Right renal cortex interstitium (tissue), 3 donors: ENCODE measurements around the gene COPS3. TPM values are rescaled to one million over a fixed set of nuclear protein-coding genes. Genes with fewer than 3 reads are reported as not detected.

Source experiments
- DNase-seq, 3 donors: peaks; one replicate each; pipeline ENCODE4 v3.0.0-alpha.2; 2013; ENCODE audit warnings: low read depth in 3 of 3, low spot score in 2 of 3
- polyA plus RNA-seq, 3 donors: library from polyadenylated mRNA; unstranded; fragments of 120-200 nt; gene quantifications; one replicate each; pipeline ENCODE4 v1.2.1, GENCODE V29; 2013; ENCODE audit not compliant: insufficient read length in 3 of 3

The COPS3 gene
- polyA plus RNA-seq, 3 donors, result 83.6 to 87.3 (median 86.8) TPM

DNA sequence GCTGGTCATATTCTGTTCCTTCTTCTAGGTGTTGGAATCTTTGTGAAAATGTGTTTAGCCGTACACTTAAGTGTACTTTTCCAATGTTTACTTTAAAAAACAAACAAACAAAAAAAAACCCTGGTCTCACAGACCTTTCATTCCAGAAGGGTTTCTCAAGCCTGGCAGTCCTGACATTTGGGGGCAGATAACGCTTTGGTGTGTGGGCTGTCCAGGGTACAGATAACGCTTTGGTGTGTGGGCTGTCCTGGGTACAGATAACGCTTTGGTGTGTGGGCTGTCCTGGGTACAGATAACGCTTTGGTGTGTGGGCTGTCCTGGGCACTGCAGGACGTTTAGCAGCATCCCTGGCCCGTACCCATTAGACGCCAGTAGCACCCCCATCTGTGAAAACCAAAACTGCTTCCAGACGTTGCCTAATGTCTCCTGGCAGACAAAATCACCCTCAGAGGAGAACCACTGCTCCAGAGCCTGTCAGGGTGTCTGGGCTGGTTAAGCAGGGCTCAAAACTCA, 28.8 kb downstream of the COPS3 start:
- DNase-seq, result no peak

DNA sequence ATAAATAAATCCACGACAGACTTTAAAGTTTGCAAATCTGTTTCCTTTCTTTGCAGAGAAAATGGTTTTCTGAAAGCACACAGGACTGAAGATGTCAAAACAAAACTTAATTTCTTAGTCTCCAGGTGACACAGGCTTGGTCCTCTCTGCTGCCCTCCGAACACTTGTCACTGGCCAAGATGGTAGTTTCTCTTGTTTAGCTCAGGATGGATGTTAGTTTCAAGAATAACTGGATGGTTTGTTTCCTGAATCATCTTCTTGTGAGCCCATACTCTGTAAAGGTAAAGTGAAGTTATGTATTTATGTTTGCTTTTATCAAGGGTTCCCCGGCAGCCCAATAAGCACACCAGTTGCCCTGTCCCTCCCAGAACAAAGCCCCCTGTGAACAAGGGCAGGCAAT, 34.2 kb downstream of the COPS3 start:
- no peak for DNase-seq

DNA sequence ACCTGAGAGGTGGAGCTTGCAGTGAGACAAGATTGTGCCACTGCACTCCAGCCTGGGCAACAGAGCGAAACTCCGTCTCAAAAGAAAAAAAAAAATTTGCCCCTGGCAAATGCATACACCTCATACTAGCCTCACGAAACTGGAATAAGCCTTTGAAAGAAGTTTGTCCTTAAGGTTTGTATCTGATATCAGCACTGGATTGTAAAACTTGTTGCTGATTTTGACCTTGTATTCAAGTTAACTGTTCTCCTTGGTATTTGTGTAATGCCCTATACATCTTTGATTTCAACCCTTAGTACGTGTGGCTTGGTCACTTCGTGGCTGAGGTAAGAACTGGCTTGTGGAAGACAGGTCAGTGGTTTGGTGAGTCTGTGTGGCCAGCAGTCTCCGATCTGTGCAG, 37.9 kb downstream of the COPS3 start:
- no peak for DNase-seq

DNA sequence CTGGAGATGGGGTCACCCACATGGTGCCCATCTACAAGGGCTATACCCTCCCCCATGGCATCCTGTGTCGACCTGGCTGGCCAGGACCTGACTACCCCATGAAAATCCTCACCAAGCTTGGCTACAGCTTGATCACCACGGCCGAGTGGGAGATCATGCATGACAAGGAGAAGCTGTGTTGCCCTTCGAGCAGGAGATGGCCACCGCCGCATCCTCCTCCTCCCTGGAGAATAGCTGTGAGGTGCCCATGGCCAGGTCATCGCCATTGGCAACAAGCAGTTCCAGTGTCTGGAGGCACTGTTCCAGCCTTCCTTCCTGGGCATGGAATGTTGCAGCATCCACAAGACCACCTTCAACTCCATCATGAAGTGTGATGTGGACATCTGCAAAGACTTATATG, 38.8 kb downstream of the COPS3 start:
- no peak for DNase-seq

DNA sequence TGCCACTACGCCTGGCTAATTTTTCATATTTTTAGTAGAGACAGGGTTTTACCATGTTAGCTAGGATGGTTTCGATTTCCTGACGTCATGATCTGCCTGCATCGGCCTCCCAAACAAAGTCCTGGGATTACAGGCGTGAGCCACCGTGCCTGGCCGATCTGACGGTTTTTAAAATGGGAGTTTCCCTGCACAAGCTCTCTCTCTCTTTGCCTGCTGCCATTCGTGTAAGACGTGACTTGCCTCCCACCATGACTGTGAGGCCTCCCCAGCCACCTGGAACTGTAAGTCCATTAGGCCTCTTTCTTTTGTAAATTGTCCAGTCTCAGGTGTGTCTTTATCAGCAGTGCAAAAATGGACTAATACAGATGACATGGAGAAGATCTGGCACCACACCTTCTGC, 39.4 kb downstream of the COPS3 start:
- no peak for DNase-seq

DNA sequence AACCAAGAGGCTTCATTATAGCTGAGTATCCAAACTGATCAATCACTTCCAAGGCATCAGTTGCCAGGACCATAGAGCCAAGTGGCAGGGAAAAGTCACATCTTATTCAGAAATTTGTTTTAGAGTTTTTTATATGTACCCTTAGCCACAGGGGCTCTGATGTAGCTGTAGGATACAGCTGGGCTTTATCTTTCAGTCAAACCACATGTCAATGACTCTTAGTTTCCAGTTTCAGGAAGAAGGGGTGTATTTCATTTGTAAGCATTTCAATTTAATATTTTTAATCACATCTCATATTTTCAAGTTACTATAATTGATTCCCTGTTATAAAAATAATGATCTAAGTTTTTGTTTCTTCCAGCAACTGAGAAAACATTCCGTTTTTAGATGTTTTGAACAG, 41.2 kb downstream of the COPS3 start:
- DNase-seq, result no peak

DNA sequence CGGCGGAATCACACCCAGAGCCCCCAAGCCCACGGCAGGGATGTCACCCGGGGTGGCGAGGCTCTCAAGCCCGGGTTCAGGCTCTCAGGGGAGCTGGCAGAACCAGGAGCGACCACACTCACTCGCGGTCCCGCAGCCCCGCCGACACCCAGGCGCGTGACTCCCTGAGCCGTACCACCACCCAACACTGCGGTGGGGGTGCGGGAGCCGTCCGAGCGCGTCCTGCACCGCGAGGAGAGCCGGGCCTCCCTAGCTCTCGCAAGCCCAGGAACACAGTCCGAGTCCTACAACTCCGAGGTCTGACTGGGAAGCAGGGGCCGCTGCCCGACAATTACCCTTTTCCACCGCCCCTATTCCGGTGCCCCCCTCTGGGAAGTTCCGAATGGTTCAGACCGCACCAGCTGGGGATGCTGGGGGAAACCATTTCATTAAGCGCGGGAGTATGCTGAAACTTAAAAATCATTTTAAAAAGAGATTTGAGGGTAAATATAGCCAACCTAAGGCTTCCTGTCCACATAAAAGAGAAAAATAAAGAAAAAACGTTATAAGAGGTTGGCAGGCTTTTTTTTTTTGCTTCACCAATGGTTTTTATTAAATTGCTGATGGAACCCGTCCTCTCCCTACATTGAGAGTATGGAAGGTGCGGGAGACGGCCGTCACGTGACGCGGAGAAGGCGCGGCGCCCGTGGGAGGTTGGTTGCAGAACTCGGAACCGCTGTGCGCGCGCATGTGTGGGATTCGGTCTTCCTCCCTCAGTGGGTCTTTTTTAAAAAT, 43.8 kb downstream of the COPS3 start, which contains the start of gene FLCN:
TSS of gene FLCN (minus strand) at position 143 of the 774 bp plus-strand sequence. CDS start 9,031 bp downstream, outside the sequence.
- DNase-seq, result peak; percentile 79 to 96 (median 87)

DNA sequence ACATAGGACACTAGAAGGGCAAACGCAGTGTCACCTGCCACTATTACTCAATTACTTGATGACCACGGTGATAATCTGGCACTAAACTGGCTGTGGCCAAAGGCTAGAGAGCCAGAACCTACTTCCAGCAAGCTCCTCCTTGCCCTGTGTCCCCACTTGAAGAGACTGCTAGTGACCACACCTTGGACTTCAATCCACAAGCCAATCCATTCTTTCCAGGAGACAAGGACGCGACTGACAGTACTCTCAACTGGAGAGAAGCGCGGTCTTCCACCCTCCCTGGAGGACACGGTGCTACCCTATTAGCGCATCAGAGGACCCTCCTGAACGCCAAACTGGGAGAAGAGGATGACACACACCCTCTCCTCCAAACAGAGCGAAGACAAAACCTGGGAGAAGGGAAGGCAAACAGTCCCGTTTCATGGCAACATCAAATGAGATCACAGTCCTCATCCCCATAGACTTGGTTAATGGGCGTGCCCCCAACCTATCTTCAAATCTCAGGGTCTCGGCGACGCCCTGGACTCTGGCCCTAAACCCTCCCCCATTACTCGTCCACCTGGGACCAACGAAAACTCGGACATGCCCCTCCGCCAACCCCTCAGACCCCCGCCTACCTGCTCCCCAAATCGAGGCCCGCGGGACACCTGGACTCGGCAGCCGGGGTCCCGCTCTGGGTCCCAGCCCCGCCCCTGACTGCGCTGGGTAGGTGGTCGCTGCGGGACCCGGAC, 44.6 kb downstream of the COPS3 start:
- no peak for DNase-seq

DNA sequence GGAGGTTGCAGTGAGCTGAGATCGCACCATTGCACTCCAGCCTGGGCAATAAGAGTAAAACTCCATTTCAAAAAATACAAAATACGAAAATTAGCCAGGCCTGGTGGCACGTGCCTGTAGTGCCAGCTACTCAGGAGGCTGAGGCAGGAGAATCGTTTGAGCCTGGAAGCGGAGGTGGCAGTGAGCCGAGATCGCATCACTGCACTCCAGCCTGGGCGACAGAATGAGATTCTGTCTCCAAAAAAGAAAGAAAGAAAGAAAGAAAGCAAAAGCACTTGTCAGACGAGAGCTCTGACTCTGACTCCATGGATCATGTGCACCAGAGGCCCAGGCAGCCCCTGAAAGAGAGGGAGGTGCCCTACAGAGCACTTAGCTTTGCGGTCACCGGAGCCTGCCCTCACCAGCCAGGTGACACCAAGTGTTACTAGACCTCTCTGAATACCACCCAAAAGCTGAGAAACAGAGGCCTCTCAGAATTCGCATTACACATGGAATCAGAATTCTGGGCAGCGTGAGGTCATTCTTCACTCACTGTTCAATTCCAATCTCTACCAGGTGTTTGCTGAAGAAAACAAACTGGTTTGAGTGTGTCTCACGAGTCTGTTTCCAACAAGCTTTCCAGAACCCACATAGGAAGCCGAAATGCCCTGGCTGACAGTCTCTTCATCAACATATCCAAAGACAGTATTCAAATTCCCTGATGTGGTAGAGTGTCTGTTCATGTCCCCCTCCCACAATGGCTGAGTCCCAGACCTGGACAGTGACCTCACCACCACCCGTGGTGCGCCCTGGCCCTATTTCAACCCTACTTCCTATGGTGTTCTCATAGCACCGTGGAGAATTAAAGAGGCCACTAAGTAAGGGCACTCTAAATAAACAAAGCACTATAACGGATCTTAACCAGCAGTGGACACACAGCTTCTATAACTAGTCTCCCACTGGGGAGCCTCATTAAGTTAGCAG, 45.6 kb downstream of the COPS3 start:
- DNase-seq, result no peak

DNA sequence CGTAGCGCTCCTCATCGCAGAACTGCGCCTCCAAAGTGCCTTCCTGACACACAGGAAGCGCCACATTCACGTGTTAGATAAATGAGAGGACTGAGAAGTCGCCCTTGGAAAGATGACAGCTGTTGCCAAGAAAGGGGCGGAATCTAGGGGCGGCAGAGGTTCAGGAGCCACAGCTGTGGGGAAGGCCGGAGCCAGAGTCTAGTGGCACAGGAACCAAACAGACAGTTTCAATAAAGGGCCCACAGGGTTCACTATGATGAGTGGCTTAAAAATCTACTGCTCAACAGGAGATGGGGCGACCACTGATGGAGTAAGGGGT, 48.8 kb downstream of the COPS3 start:
- no peak for DNase-seq

DNA sequence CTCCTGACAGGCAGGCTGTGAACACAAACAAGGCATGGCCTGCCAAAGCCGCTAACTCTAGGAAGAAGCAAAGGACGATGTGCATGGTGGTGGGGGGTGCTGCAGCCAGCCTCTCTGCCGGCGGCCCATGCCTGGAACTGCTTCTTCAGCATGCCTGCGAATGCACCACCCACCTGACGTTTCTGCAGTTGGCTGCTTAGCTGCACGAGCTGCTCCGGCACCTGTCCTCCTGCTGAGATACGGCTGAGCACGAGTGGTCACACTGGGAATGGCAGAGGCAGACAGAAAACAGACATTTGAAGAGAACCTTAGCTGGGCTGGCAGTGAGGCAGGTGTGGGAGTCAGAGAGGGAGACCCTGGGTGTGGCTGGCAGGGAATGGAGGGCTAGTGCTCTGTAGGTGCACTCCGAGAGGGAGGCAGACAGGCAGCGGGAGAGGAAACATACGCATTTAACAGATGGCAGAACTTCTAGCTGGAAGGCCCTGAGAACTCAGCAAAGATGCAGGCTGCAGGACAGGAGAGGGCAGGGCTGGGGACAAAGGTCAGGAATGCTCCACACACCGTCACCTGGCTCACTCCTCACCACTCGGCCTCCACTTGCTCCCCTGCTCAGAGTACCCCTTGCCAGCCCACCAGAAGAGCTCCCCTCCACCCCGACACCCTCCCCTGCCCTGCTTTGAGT, 49.3 kb downstream of the COPS3 start:
- DNase-seq, result no peak

DNA sequence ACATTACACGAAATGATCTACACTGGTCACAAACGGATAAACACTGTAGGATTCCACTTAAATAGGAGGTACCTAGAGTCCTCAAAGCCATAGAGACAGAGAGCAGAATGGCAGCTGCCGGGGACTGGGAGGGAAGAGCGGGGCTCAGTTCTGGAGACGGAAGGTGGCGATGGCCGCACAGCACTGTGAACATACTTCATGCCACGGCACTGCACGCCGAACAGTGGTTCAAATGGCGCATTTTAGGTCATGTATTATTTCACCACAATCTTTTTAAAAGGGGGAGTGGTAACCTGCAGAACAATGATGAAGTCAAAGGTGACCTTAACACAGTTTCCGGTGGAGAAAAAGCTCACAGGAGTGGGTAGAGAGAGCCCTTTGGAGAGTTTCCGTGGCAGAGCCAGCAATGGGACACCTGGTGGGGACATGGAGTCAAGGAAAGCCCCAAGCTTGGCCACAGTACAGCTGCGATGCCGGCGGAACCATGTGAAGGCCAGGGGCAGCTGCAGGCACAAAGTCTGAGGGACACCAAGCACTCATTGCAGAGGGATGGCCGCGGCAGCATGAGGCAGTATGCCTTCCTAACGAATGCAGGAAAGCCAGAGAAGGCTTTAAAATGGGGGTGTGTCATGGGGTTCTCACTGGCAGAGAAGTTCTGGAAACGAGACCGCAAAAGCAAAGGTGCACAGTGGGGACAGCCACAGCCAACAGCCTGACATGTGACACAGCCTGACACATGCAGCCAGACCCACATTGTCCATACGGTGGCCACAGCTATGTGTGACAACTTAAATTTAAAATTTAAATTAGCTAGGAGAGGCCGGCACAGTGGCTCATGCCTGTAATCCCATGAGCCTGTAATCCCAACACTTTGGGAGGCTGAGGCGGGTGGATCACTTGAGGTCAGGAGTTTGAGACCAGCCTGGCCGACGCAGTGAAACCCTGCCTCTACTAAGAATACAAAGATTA, 51.3 kb downstream of the COPS3 start:
- no peak for DNase-seq

DNA sequence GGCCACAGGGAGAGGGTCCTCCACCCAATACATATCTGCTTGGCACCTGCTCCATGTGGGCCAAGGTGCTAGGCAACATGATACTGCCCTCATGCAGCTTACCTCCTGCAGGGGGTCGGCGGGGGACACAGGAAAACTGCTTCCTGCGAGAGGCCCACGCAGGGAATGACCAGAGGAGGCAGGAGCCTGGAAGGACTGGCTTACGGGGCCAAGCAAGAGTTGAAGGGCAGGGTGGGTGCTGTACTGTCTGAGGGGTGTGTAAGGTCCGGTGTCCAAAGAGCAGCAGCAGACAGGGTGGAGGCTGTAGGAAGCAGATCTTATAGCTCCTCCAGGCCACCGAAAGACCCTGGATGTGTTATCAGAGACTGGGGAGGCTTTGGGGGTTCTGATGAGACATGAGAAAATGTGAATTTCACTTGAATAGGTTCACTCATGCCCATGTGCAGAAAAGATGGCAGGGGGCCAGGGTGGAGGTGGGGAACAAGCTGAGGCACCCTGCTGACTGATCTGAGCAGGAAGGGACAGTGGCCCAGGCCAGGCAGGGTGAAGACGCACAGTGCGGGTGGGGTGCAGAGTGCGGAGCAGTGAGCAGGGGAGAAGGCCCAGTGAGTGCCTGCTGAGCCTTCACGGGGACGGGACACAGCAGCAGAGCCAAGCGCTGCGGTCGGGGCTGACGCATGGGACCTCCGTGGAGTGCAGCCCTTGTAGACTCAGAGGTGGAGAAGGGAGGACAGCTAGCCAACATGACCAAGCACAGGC, 52.3 kb downstream of the COPS3 start:
- DNase-seq, result no peak

DNA sequence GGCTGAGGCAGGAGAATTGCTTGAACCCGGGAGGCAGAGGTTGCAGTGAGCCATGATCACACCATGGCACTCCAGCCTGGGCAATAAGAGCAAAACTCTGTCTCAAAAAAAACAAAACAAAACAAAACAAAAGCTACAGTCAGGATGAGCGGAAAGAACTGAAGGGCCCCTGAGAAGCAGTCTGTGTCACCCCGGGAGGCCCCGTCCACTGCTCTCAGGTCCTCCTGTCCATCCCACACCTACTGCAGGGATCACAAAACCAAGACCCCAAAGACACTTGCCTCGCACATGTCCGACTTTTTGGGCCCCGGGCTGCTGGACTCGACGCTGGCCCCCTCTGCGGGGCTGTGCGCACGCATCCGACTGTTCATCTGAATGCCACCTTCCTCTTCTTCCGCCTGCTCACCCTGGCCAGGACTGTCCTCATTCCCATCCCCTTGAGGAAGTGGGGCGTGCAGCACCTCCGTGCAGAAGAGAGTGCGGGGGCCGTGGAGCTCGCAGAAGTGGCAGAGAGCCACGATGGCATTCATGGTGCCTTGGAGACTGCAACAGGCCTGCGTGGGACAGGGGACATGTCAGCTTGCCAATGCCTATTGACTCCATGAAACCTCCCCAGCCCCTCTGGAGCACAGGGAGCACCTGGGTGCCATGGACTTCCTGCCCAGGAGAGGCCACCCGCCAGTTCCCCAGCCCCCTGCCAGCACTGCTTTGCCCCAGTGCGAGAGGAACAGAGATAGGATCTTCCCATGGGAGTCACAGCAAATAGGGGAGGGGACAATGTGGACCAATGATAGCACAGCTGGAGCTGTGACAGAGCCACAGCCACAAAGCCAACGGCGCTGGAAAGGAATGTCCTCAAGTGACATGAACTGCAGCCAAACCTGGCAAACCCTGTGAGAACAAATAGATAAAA, 53.2 kb downstream of the COPS3 start:
- DNase-seq, result no peak

DNA sequence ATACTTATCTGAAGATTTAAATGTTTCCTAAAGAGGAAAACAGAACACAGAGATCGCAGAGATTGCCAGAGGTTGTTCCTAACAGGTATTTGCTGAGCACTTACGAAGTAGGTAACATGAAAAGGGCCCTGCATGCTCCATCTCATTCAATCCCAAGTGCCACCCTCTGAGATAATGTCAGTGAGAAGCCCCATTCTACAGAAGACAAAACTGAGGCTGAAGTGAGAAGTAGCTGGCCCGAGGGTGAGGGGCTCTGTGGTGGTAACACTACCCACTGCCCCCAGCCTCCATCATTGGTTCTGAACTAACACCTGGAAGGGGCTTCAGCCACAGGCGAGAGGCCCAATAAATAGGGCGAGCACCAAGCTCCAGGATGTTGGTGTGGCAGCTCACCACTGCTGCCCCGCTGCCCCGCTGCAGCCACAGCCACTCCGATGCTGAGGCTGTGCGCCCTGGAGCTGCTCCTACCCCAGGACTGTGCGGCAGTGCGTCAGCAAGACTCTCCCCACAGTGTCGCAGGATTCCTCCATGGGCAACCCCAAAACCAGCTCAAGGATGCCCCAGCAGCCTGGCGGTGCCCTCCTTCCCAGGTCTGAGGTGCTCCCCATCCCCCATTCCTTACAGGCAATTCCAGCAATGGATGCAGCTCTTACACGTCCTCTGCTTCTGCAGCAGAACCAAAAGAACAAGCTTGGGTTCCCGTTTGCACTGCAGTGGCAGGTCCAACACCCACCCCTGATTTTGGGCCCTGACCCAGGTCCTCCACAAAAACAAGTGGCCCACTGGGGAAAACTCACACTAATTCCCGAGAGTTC, 54.4 kb downstream of the COPS3 start:
- no peak for DNase-seq

DNA sequence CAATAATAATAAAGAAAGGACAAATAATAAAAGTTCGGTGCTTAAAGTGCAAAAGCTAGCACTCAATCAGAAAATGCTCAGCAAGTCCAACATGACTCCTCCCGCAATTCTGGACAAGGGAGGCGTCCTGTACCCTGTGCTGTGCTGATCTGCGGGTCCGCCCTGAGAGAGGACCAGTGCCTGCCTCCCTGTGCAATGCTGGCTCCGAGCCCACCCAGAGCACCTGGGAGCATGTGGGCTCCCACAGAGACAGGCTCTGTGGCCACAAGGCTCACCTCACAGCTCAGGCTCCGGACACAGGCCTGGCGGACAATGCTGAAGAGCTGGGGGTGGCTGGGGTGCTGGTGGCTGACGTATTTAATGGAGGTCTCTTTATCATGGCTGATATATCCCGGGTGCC, 55.1 kb downstream of the COPS3 start:
- DNase-seq, result no peak

DNA sequence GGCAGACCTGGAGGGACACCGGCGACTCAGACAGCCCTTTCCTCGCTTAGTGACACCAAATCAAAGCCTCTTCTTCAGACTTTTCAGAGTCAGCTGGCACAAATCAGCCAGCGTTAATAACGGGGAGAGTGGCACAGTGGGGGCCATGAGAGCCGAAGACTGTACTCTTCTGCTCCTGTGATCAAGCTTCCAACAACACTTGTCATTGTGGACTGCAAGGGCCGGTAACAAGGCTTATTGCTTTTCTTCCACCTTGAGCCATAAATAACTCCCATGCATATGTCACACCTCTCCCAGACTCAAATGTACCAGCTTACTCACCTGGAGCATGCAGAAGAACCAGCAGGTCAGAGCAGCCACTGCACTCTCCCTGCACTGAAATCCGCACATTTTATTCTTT, 56.9 kb downstream of the COPS3 start:
- no peak for DNase-seq
